ENCODE measurements around the gene RERG.

RERG gene

GRCh38 chr12:15158083-15158482 is 63.1 kb downstream of the RERG start:
- Histone ChIP-seq H3K36me3 (ENCODE audit: control insufficient read depth, insufficient read depth, low read length) (no peaks in the 10 kb centered on the region), H3K4me3 (replicated peaks; ENCODE audit: low read depth, low read length) (no peak overlapping the region), H3K27me3 (replicated peaks; ENCODE audit: control insufficient read depth, insufficient read depth, low read length) (no peaks in the 10 kb centered on the region)
- TF ChIP-seq CTCF (IDR thresholded peaks at IDR 0.05; ENCODE audit: insufficient read depth, low read length, poor library complexity, severe bottlenecking), result no peak
- DNase-seq (ENCODE audit: extremely low read depth, insufficient read length), result no peak

DNA sequence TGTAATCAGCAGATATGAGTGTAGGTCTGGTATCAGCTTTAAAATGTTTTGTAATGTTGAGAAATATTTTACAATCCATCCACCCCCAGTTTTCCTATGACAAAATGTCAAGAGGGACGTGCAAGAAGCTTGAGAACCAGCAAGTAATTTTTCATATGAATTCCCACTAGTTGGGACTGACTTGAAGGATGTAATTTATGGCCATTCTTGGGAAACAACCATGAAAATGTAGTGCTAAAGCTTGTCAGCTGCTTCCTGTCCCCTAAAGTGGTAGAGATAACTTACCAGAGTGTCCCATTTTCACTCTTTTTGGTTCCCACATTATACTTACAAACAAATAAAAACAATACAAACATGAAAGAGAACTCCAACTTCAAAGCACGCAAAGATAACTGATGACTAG is 63.9 kb downstream of the RERG start:
- Histone ChIP-seq H3K4me3 (replicated peaks; ENCODE audit: low read depth, low read length) (no peak overlapping the region), H3K27me3 (replicated peaks; ENCODE audit: control insufficient read depth, insufficient read depth, low read length) (no peaks in the 10 kb centered on the region), H3K36me3 (ENCODE audit: control insufficient read depth, insufficient read depth, low read length) (no peaks in the 10 kb centered on the region)
- DNase-seq (ENCODE audit: extremely low read depth, insufficient read length), result no peak
- no peak for TF ChIP-seq CTCF (IDR thresholded peaks at IDR 0.05; ENCODE audit: insufficient read depth, low read length, poor library complexity, severe bottlenecking)

GRCh38 chr12:15155271-15155670 is 65.9 kb downstream of the RERG start:
- H3K27me3 ChIP-seq (replicated peaks; ENCODE audit: control insufficient read depth, insufficient read depth, low read length), result no peaks in the 10 kb centered on the region
- no peaks in the 10 kb centered on the region for H3K36me3 ChIP-seq (ENCODE audit: control insufficient read depth, insufficient read depth, low read length)
- TF ChIP-seq CTCF (IDR thresholded peaks at IDR 0.05; ENCODE audit: insufficient read depth, low read length, poor library complexity, severe bottlenecking), result no peak
- no peak overlapping the region for H3K4me3 ChIP-seq (replicated peaks; ENCODE audit: low read depth, low read length)
- DNase-seq (ENCODE audit: extremely low read depth, insufficient read length), result no peak

- TF ChIP-seq CTCF (IDR thresholded peaks at IDR 0.05; ENCODE audit: insufficient read depth, low read length, poor library complexity, severe bottlenecking), result no peak
- H3K4me3 ChIP-seq (replicated peaks; ENCODE audit: low read depth, low read length), result no peak overlapping the region
- no peaks in the 10 kb centered on the region for H3K27me3 ChIP-seq (replicated peaks; ENCODE audit: control insufficient read depth, insufficient read depth, low read length)
- H3K36me3 ChIP-seq (ENCODE audit: control insufficient read depth, insufficient read depth, low read length), result no peaks in the 10 kb centered on the region
- DNase-seq (ENCODE audit: extremely low read depth, insufficient read length), result no peak
These were observed 67.1 kb downstream of the RERG start for GRCh38 chr12:15154103-15154502.

GRCh38 chr12:15152868-15153267 is 68.3 kb downstream of the RERG start:
- Histone ChIP-seq H3K4me3 (replicated peaks; ENCODE audit: low read depth, low read length) (no peak overlapping the region), H3K36me3 (ENCODE audit: control insufficient read depth, insufficient read depth, low read length) (no peaks in the 10 kb centered on the region), H3K27me3 (replicated peaks; ENCODE audit: control insufficient read depth, insufficient read depth, low read length) (no peaks in the 10 kb centered on the region)
- TF ChIP-seq CTCF (IDR thresholded peaks at IDR 0.05; ENCODE audit: insufficient read depth, low read length, poor library complexity, severe bottlenecking), result no peak
- DNase-seq (ENCODE audit: extremely low read depth, insufficient read length), result no peak

GRCh38 chr12:15152456-15152855 is 68.8 kb downstream of the RERG start:
- TF ChIP-seq CTCF (IDR thresholded peaks at IDR 0.05; ENCODE audit: insufficient read depth, low read length, poor library complexity, severe bottlenecking), result no peak
- no peaks in the 10 kb centered on the region for H3K27me3 ChIP-seq (replicated peaks; ENCODE audit: control insufficient read depth, insufficient read depth, low read length)
- H3K4me3 ChIP-seq (replicated peaks; ENCODE audit: low read depth, low read length), result no peak overlapping the region
- DNase-seq (ENCODE audit: extremely low read depth, insufficient read length), result no peak
- H3K36me3 ChIP-seq (ENCODE audit: control insufficient read depth, insufficient read depth, low read length), result no peaks in the 10 kb centered on the region
